ENCODE measurements around the gene PNPLA2. TPM values are rescaled to one million over a fixed set of nuclear protein-coding genes. Genes with fewer than 3 reads are reported as not detected.
A peak's percentile ranks its signal among the peaks of the same experiment; 100 is the strongest.

PNPLA2 gene
- total RNA-seq, 4 donors from 2014 or later, result 39.7 to 79.4 (median 58.9) TPM

- WGBS, 2 donors (ENCODE audit: low coverage in 1 of 2), result no CpG with 5 or more reads among the region's 27 CpGs
- H3K4me1 ChIP-seq, result peaks cover 0 to 84% (median 23%) of the 10 kb centered on the region in 3 donors
- no peak overlapping the region for H3K4me3 ChIP-seq
- no peaks in the 10 kb centered on the region for H3K9me3 ChIP-seq
- ATAC-seq, result no peak
- no peak for TF ChIP-seq CTCF (IDR thresholded peaks at IDR 0.05)
- TF ChIP-seq EP300 (IDR thresholded peaks at IDR 0.05), result no peak
- TF ChIP-seq POLR2A (IDR thresholded peaks at IDR 0.05), result no peak
- TF ChIP-seq POLR2AphosphoS5 (IDR thresholded peaks at IDR 0.05), result no peak
- H3K27ac ChIP-seq, result peak overlapping the region in 1 of 4 donors; percentile 27
- H3K27me3 ChIP-seq, result peaks cover 4% of the 10 kb centered on the region
- peaks cover 0 to 44% of the 10 kb centered on the region in 2 donors for H3K36me3 ChIP-seq
Measured at GRCh38 chr11:853682-854448, 35.2 kb downstream of the PNPLA2 start.

GRCh38 chr11:854601-855329 lies 36.1 kb downstream of the PNPLA2 start:
- no peak for TF ChIP-seq POLR2AphosphoS5 (IDR thresholded peaks at IDR 0.05)
- no peak for TF ChIP-seq EP300 (IDR thresholded peaks at IDR 0.05)
- no peak for TF ChIP-seq POLR2A (IDR thresholded peaks at IDR 0.05)
- no peak for TF ChIP-seq CTCF (IDR thresholded peaks at IDR 0.05)
- peaks cover 0 to 85% (median 22%) of the 10 kb centered on the region in 3 donors for H3K4me1 ChIP-seq
- no CpG with 5 or more reads among the region's 20 CpGs for WGBS, 2 donors (ENCODE audit: low coverage in 1 of 2)

GRCh38 chr11:855330-855674 lies 36.6 kb downstream of the PNPLA2 start:
- H3K4me3 ChIP-seq, result no peak overlapping the region
- H3K27me3 ChIP-seq, result no peaks in the 10 kb centered on the region
- H3K4me1 ChIP-seq, result peaks cover 0 to 85% (median 23%) of the 10 kb centered on the region in 3 donors
- TF ChIP-seq CTCF (IDR thresholded peaks at IDR 0.05) (no peak), POLR2A (IDR thresholded peaks at IDR 0.05) (no peak), POLR2AphosphoS5 (IDR thresholded peaks at IDR 0.05) (no peak), EP300 (IDR thresholded peaks at IDR 0.05) (no peak)
- no CpG with 5 or more reads among the region's 7 CpGs for WGBS, 2 donors (ENCODE audit: low coverage in 1 of 2)
- no peaks in the 10 kb centered on the region for H3K9me3 ChIP-seq
- H3K27ac ChIP-seq, result no peak overlapping the region
- H3K36me3 ChIP-seq, result peaks cover 0 to 41% of the 10 kb centered on the region in 2 donors
- ATAC-seq, result no peak

More at GRCh38 chr11:854601-855329, 36.1 kb downstream of the PNPLA2 start:
- Histone ChIP-seq H3K27ac (no peak overlapping the region), H3K36me3 (peaks cover 0 to 44% of the 10 kb centered on the region in 2 donors), H3K4me3 (no peak overlapping the region), H3K9me3 (no peaks in the 10 kb centered on the region), H3K27me3 (no peaks in the 10 kb centered on the region)
- no peak for ATAC-seq

GRCh38 chr11:855796-856195 lies 37.1 kb downstream of the PNPLA2 start:
- WGBS, 2 donors (ENCODE audit: low coverage in 1 of 2), result 67 to 83% methylated on average over 1 of the region's 12 CpGs
- H3K27me3 ChIP-seq, result no peaks in the 10 kb centered on the region
- H3K4me3 ChIP-seq, result no peak overlapping the region
- no peak overlapping the region for H3K27ac ChIP-seq
- ATAC-seq, result no peak
- TF ChIP-seq POLR2AphosphoS5 (IDR thresholded peaks at IDR 0.05), result no peak
- TF ChIP-seq EP300 (IDR thresholded peaks at IDR 0.05), result no peak
- peaks cover 0 to 85% (median 19%) of the 10 kb centered on the region in 3 donors for H3K4me1 ChIP-seq
- no peaks in the 10 kb centered on the region for H3K9me3 ChIP-seq
- peaks cover 0 to 39% of the 10 kb centered on the region in 2 donors for H3K36me3 ChIP-seq

- Histone ChIP-seq H3K27me3 (no peaks in the 10 kb centered on the region), H3K4me3 (no peak overlapping the region), H3K36me3 (peaks cover 0 to 39% of the 10 kb centered on the region in 2 donors), H3K9me3 (no peaks in the 10 kb centered on the region), H3K4me1 (peaks cover 0 to 85% (median 17%) of the 10 kb centered on the region in 3 donors), H3K27ac (no peak overlapping the region)
- no peak for TF ChIP-seq POLR2AphosphoS5 (IDR thresholded peaks at IDR 0.05)
- TF ChIP-seq POLR2A (IDR thresholded peaks at IDR 0.05), result no peak
- TF ChIP-seq EP300 (IDR thresholded peaks at IDR 0.05), result no peak
- TF ChIP-seq CTCF (IDR thresholded peaks at IDR 0.05), result no peak
- ATAC-seq, result no peak
- WGBS, 2 donors (ENCODE audit: low coverage in 1 of 2), result 67 to 83% methylated on average over 1 of the region's 8 CpGs
Measured at GRCh38 chr11:856397-856796, 37.7 kb downstream of the PNPLA2 start.

Measured in gastroesophageal sphincter (tissue), 4 donors.